Femur (tissue), 1 donor: ENCODE measurements around the gene CCDC122.

ENCODE experiments used
- DNase-seq: peaks from one replicate; pipeline ENCODE4 v3.0.0-alpha.2; 2017

CCDC122 gene

GRCh38 chr13:43799191-43799590, 80.3 kb downstream of the CCDC122 start:
- no peak for DNase-seq

- no peak for DNase-seq
Observed at GRCh38 chr13:43797869-43798268, 81.7 kb downstream of the CCDC122 start.

GRCh38 chr13:43797159-43797558, 82.4 kb downstream of the CCDC122 start:
- DNase-seq, result no peak

- no peak for DNase-seq
Observed at GRCh38 chr13:43794416-43794815, 85.1 kb downstream of the CCDC122 start.

- no peak for DNase-seq
Observed at GRCh38 chr13:43792076-43792881, 87.3 kb downstream of the CCDC122 start.

- DNase-seq, result peak; percentile 51
Observed at GRCh38 chr13:43787997-43788396, 91.5 kb downstream of the CCDC122 start.

GRCh38 chr13:43787518-43787891, 92.0 kb downstream of the CCDC122 start:
- no peak for DNase-seq

GRCh38 chr13:43786766-43787517, 92.6 kb downstream of the CCDC122 start, which contains the start of gene ENOX1:
ENOX1 (minus strand) TSS chr13:43786972.
- peak; percentile 91 for DNase-seq

- DNase-seq, result no peak
Observed at GRCh38 chr13:43786472-43786765, 93.1 kb downstream of the CCDC122 start.
